Transverse colon (tissue), 4 donors: Measurements from ENCODE around the gene CHIA. TPM values are rescaled to one million over a fixed set of nuclear protein-coding genes. Genes with fewer than 3 reads are reported as not detected.

Source experiments
- DNase-seq: peaks from one replicate; pipeline ENCODE4 v3.0.0-alpha.2; 2019
- H3K27ac ChIP-seq, 4 donors: fragments of 200-600 bp; sonication (generic); 2 replicates each; pipeline ENCODE4 v1.5.1; 2016 to 2018; ENCODE audit warnings: inconsistent platforms in 4 of 4
- H3K27me3 ChIP-seq: fragments of 200-600 bp; sonication (generic); 2 replicates; pipeline ENCODE4 v1.5.1; 2017; ENCODE audit warnings: inconsistent platforms
- H3K36me3 ChIP-seq, 4 donors: fragments of 200-600 bp; sonication (generic); 2 replicates each; pipeline ENCODE4 v1.5.1; 2017 to 2019; ENCODE audit warnings: inconsistent platforms in 4 of 4
- H3K4me1 ChIP-seq, 4 donors: fragments of 200-600 bp; sonication (generic); 2 replicates each; pipeline ENCODE4 v1.5.1; 2017 to 2020; ENCODE audit warnings: inconsistent platforms in 4 of 4
- H3K4me3 ChIP-seq, 4 donors: fragments of 200-600 bp; sonication (generic); 1 replicate in 1 of 4; 2 replicates in 3 of 4; pipeline versions ENCODE4 v1.5.1 to v1.6.1; 2017 to 2019; ENCODE audit warnings: inconsistent platforms in 4 of 4
- H3K9me3 ChIP-seq, 2 donors: fragments of 200-600 bp; sonication (generic); 2 replicates each; pipeline ENCODE4 v1.5.1; 2017 to 2019; ENCODE audit warnings: inconsistent platforms in 2 of 2
- CTCF ChIP-seq, 5 experiments: fragments of 200-600 bp in 3 of 5; fragments of 450-650 bp in 2 of 5; sonication (generic) in 3 of 5; IDR thresholded peaks; 1 replicate in 2 of 5; 2 replicates in 3 of 5; pipeline ENCODE4 v1.5.1; 2016 to 2017; ENCODE audit warnings: antibody characterized with exemption in 5 of 5, inconsistent platforms in 3 of 5, mild to moderate bottlenecking in 2 of 5, moderate library complexity in 1 of 5
- EP300 ChIP-seq: sonication (generic); formaldehyde crosslinking; IDR thresholded peaks from one replicate; pipeline ENCODE4 v1.6.1; 2017; ENCODE audit warnings: antibody characterized with exemption, low read depth
- POLR2A ChIP-seq: fragments of 450-650 bp; IDR thresholded peaks from one replicate; pipeline ENCODE4 v1.6.1; 2016; ENCODE audit warnings: antibody characterized with exemption, mild to moderate bottlenecking, moderate library complexity
- POLR2AphosphoS5 ChIP-seq, 3 donors: sonication (generic); formaldehyde crosslinking; IDR thresholded peaks; one replicate each; pipeline ENCODE4 v1.6.1; 2016; ENCODE audit warnings: antibody characterized with exemption in 3 of 3
- WGBS, 2 donors: methylation state at CpG; one replicate each; pipeline ENCODE4 v1.1.5; 2018; ENCODE audit warnings: low coverage in 1 of 2; 5-methylcytosine and 5-hydroxymethylcytosine counted together
- in situ Hi-C, 4 donors: fragments of 200-750 bp; cut with MboI; loops; one replicate each; pipeline versions ENCODE4 v1.15.0 to v1.15.1; 2017; ENCODE audit warnings: low sequenced_read_pairs in 3 of 4, low pct_ligation_motif_present in 1 of 4, low pct_unique_long_range_greater_than_20kb in 1 of 4
- intact Hi-C: fragments of 100-400 bp; cut with DNase I; formaldehyde crosslinking; loops from one replicate; pipeline ENCODE4 v1.15.1; 2023; ENCODE audit warnings: low total_unique reads
- total RNA-seq, 4 donors: library from RNA; depleted of rRNA; stranded (reverse); fragments of >200 nt; gene quantifications; one replicate each; pipeline ENCODE4 v1.1.0, GENCODE V29; 2016

CHIA gene
- total RNA-seq, 4 donors from 2014 or later = not detected

GRCh38 chr1:111286912-111287311, 3.7 kb upstream of the CHIA start:
- no peaks in the 10 kb centered on the region for H3K36me3 ChIP-seq
- no peak overlapping the region for H3K27ac ChIP-seq
- WGBS, 2 donors = 0% methylated on average over 1 of the region's 1 CpG
- no peaks in the 10 kb centered on the region for H3K9me3 ChIP-seq
- H3K4me3 ChIP-seq = no peak overlapping the region
- H3K27me3 ChIP-seq = peaks cover 4% of the 10 kb centered on the region
- intact Hi-C loops (no loop called here), in situ Hi-C loops (no loop called here)
- DNase-seq = no peak
- no peaks in the 10 kb centered on the region for H3K4me1 ChIP-seq
- TF ChIP-seq POLR2A (no peak), EP300 (no peak), POLR2AphosphoS5 (IDR thresholded peaks at IDR 0.05) (no peak), CTCF (IDR thresholded peaks at IDR 0.05) (no peak)

GRCh38 chr1:111289371-111289770, 1.3 kb upstream of the CHIA start:
- no peak overlapping the region for H3K27ac ChIP-seq
- in situ Hi-C loops = no loop called here
- intact Hi-C loops = no loop called here
- no peaks in the 10 kb centered on the region for H3K36me3 ChIP-seq
- no peaks in the 10 kb centered on the region for H3K9me3 ChIP-seq
- WGBS, 2 donors = 45 to 61% methylated on average over 2 to 5 of the region's 5 CpGs
- no peak overlapping the region for H3K4me3 ChIP-seq
- H3K4me1 ChIP-seq = no peaks in the 10 kb centered on the region
- peaks cover 4% of the 10 kb centered on the region for H3K27me3 ChIP-seq
- no peak for DNase-seq
- TF ChIP-seq EP300 (no peak), CTCF (IDR thresholded peaks at IDR 0.05) (no peak), POLR2AphosphoS5 (IDR thresholded peaks at IDR 0.05) (no peak), POLR2A (no peak)

GRCh38 chr1:111290104-111290503, 547 bp upstream of the CHIA start:
- intact Hi-C loops = no loop called here
- TF ChIP-seq EP300 = no peak
- TF ChIP-seq POLR2AphosphoS5 (IDR thresholded peaks at IDR 0.05) = no peak
- TF ChIP-seq POLR2A = no peak
- no peak for TF ChIP-seq CTCF (IDR thresholded peaks at IDR 0.05)
- H3K27me3 ChIP-seq = peaks cover 4% of the 10 kb centered on the region
- no peaks in the 10 kb centered on the region for H3K4me1 ChIP-seq
- H3K27ac ChIP-seq = no peak overlapping the region
- in situ Hi-C loops = no loop called here
- 55 to 68% methylated on average over 3 of the region's 3 CpGs for WGBS, 2 donors
- no peaks in the 10 kb centered on the region for H3K36me3 ChIP-seq
- no peak for DNase-seq
- H3K4me3 ChIP-seq = no peak overlapping the region
- H3K9me3 ChIP-seq = no peaks in the 10 kb centered on the region

GRCh38 chr1:111294390-111294789, 3.7 kb downstream of the CHIA start:
- no peaks in the 10 kb centered on the region for H3K4me1 ChIP-seq
- no peak overlapping the region for H3K4me3 ChIP-seq
- TF ChIP-seq EP300 (no peak), POLR2AphosphoS5 (IDR thresholded peaks at IDR 0.05) (no peak), POLR2A (no peak), CTCF (IDR thresholded peaks at IDR 0.05) (no peak)
- no peaks in the 10 kb centered on the region for H3K36me3 ChIP-seq
- no peak overlapping the region for H3K27ac ChIP-seq
- no peaks in the 10 kb centered on the region for H3K9me3 ChIP-seq
- in situ Hi-C loops (no loop called here), intact Hi-C loops (no loop called here)
- H3K27me3 ChIP-seq = no peaks in the 10 kb centered on the region
- no peak for DNase-seq
